GM13976 (cell line): ENCODE data around the gene SPOCD1.

ENCODE experiments used
- DNase-seq: peaks from one replicate; pipeline ENCODE4 v3.0.0; 2012; ENCODE audit warnings: low spot score
- in situ Hi-C: fragments of 300-500 bp; cut with MboI; formaldehyde crosslinking; loops from one replicate; pipeline ENCODE4 v1.12.0; 2022; ENCODE audit warnings: low sequenced_read_pairs, mixed read lengths, inconsistent platforms; ENCODE audit not compliant: unreplicated experiment
- TF ChIP-seq, protein P1 (sequence below): IDR thresholded peaks from 2 replicates; pipeline ENCODE4 v1.5.1; 2012; ENCODE audit warnings: borderline replicate concordance, mild to moderate bottlenecking; ENCODE audit not compliant: insufficient read depth; ENCODE audit errors: extremely low read depth, missing control alignments, control extremely low read depth

SPOCD1 gene

DNA sequence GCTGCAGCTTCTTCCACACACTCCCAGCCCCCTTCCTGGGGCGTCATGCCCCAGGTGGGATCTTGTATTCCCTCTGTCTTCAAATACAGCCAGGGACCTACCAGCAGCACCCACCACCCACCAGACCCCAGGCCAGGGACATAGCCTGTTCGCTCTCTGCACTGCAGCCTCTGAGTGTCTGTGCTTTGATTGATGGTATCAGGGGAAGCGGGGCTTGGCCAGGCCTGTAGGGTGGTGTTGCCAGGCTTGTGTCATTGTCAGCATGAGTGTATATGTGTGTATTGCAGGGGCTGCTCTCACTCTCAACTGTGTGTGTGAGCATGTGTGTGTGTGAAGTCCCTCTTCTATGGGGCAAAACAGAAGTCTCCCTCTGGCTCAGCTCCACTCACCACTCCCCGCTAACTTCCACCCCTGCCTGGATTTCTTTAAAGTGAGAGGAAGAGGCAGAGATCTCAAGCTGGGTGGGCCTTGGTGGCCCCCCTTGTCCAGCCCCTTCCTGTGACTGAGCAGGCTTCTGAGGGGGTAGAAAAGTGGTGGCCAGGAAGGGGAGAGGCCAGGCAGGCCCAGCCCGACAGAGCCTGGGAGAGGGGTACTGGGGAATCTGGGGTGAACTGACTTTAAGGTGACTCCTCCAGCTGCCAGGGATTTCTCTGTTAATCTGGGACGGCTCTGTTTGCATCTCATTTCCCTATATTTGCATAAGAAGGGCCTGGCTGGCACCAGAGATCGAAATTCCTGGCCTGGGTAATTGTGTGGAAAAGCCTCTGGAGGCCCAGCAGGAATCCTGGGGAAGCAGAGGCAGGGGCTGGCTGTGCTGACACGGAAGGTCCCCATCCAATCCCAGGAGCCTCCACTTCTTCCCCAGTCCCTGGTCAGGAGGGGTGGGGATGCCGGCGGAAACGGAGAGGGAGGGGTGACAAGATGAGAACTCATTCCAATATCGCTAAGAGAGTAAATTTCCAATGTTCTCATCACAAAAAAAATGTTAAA is 33.1 kb downstream of the SPOCD1 start:
- DNase-seq: no peak
- in situ Hi-C loops: no loop called here
- TF ChIP-seq, protein P1, sequence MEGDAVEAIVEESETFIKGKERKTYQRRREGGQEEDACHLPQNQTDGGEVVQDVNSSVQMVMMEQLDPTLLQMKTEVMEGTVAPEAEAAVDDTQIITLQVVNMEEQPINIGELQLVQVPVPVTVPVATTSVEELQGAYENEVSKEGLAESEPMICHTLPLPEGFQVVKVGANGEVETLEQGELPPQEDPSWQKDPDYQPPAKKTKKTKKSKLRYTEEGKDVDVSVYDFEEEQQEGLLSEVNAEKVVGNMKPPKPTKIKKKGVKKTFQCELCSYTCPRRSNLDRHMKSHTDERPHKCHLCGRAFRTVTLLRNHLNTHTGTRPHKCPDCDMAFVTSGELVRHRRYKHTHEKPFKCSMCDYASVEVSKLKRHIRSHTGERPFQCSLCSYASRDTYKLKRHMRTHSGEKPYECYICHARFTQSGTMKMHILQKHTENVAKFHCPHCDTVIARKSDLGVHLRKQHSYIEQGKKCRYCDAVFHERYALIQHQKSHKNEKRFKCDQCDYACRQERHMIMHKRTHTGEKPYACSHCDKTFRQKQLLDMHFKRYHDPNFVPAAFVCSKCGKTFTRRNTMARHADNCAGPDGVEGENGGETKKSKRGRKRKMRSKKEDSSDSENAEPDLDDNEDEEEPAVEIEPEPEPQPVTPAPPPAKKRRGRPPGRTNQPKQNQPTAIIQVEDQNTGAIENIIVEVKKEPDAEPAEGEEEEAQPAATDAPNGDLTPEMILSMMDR: no peak

GRCh38 chr1:31781756-31782371 is 34.0 kb downstream of the SPOCD1 start:
- TF ChIP-seq, protein P1: no peak
- in situ Hi-C loops: no loop called here
- no peak for DNase-seq

DNA sequence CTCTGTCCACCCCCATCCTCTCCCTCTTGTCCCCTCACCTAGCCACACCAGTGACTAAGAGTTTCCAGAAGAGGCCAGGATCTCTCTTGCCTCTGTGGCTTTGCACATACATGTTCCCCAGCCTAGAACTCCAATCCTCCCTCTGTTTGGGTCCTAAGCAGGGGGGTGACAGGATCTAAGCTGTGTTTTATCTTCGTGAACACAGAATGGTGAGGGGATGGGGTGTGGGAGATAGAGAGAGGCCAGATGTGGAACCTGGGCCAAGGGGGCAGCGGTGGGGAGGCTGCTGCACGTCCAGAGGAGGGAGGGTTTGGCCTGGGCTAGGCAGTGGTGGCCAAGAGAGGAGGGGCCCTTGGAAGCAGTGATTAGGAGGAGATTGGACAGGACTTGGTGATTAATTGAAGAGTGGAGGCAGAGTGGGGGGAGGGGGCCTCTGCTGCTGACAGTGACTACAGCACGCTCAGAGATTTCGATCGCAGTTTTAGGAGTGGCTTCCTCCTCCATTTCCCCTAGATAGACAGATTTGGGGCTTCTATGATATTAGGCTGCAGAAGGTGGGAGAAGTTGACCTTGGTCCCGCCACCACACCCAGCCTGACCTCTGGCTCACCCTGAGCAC is 34.6 kb downstream of the SPOCD1 start:
- in situ Hi-C loops: no loop called here
- no peak for DNase-seq
- TF ChIP-seq, protein P1: no peak

DNA sequence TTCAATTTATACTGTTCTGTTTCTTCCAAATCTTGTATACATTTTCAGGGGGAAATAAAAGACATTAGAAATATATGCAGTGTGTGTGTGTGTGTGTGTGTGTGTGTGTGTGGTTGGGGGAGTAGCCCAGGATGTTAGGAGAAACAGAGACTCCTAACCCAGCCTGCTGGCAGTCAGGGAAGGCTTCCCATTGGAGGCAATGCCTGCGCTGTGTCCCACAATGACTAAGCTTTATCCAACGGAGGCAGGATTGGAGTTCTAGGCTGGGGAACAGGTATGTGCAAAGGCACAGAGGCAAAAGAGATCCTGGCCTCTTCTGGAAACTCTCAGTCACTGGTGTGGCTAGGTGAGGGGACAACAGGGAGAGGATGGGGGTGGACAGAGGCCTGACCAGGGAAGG is 35.2 kb downstream of the SPOCD1 start:
- DNase-seq: no peak
- in situ Hi-C loops: no loop called here
- TF ChIP-seq, protein P1: no peak

DNA sequence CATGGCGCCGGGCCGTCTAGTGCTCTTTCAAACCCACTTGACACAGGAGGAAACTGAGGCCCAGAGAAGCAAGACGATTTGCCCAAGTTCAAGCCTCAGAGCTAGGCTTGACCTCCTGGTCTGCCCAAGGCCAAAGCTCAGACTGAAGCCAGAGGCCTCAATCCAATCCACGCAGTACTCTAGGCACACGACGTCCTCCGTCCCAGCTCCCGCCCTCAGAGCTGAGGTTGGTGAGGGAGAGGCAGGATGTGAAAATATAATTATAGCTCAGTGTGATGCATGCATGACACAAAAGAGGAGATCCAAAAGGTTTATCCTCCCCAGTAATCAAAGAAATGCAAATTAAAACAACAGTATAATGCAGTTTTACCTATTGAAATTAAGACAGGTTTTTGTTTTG is 36.1 kb downstream of the SPOCD1 start:
- TF ChIP-seq, protein P1: no peak
- in situ Hi-C loops: no loop called here
- no peak for DNase-seq

DNA sequence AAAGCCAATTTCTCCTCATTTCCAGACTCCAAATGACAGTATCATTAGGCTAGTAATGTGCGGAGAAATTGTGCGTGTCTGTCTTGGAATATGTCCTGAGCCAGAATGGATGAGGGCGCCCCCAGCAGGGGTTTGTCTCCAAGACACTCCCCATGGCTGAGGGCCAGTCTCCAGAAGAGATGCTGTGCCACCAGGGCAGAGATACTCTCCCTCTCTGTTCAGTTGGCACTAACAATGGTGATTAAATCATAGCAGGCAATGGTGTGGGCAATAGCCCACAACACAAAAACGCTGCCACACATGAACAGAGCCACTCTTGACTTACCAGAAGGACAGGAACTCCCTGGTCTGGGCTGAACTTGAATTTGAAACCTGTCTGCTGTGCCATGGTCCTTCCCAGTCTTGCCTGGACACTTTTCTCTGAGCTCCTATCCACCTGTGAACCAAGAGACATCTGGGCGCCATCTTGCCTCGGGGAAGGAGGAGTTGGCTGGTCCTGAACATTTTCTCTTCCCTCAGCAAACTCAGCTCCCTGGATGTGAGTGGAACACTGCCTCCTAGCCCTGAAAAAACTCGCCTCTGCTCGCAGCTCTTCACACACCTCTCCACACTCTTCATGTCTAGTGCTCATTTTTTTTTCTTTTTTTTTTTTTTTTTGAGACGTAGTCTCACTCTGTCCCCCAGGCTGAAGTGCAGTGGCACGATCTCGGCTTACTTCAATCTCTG is 36.9 kb downstream of the SPOCD1 start:
- TF ChIP-seq, protein P1: no peak
- in situ Hi-C loops: no loop called here
- DNase-seq: no peak
